K562 (cell line): ENCODE measurements around the gene CRYZL1. TPM values are rescaled to one million over a fixed set of nuclear protein-coding genes. Genes with fewer than 3 reads are reported as not detected.

ENCODE experiments used
- ATAC-seq: fragments of 200-7000 bp; cut with Tn5 transposase; 3 replicates; pipeline ENCODE4 v1.9.1; 2020; ENCODE audit warnings: moderate library complexity
- BruUV-seq: library from RNA; stranded (reverse); fragments of 400-500 nt; replicated peaks from 2 replicates; lab custom pipeline; 2021; lab: Mats Ljungman, UMichigan
- CTCF ChIA-PET: fragments of 300-600 bp; formaldehyde crosslinking; extraction: SDS; loops from one replicate; lab custom pipeline; 2021; ENCODE audit warnings: low intra/inter-chr PET ratio; lab: Yijun Ruan, JAX
- POLR2A ChIA-PET: fragments of 300-600, 350-650 bp; sonication (Branson Sonifier 250); formaldehyde crosslinking; extraction: SDS; loops from one replicate; lab custom pipeline; 2021; ENCODE audit warnings: antibody characterized with exemption, inconsistent platforms; lab: Yijun Ruan, JAX
- DNase-seq, 4 experiments: peaks; one replicate each; pipeline versions ENCODE4 v3.0.0 to v3.0.0-alpha.2; 2011 to 2018; ENCODE audit warnings: low spot score in 3 of 4, mixed read lengths in 3 of 4; ENCODE audit errors: extremely low read depth in 1 of 4
- FAIRE-seq: peaks from 2 replicates; lab custom pipeline; 2011; peaks lifted over from hg19 to GRCh38; lab: Jason Lieb, UNC
- H2AFZ ChIP-seq: 2 replicates; pipeline ENCODE4 v1.6.0; 2011; ENCODE audit warnings: low read depth, low read length, control low read depth, inconsistent platforms
- H3K27ac ChIP-seq: fragments of 200-600 bp; 3 replicates; pipeline ENCODE4 v1.8.0; 2011; ENCODE audit warnings: low read depth, mild to moderate bottlenecking, control low read depth, inconsistent platforms, low read length, moderate library complexity, mixed read lengths; ENCODE audit errors: extremely low read depth
- H3K27me3 ChIP-seq, 2 experiments: fragments of 300-600 bp in 1 of 2; 2 replicates in 1 of 2; 3 replicates in 1 of 2; pipeline versions ENCODE4 v1.6.0 to v1.8.0; 2011; ENCODE audit warnings: inconsistent platforms in 2 of 2, low read length in 2 of 2, mild to moderate bottlenecking in 1 of 2, mixed read lengths in 1 of 2, moderate library complexity in 1 of 2; ENCODE audit not compliant: control insufficient read depth in 2 of 2, insufficient read depth in 2 of 2
- H3K36me3 ChIP-seq: fragments of 300-600 bp; 3 replicates; pipeline ENCODE4 v1.8.0; 2011; ENCODE audit warnings: mild to moderate bottlenecking, low read length, inconsistent platforms; ENCODE audit not compliant: control insufficient read depth, insufficient read depth
- H3K4me1 ChIP-seq, 2 experiments: fragments of 200-600 bp in 1 of 2; replicated peaks in 1 of 2; 2 replicates in 1 of 2; 3 replicates in 1 of 2; pipeline versions ENCODE4 v1.5.1 to v1.8.0; 2011; ENCODE audit warnings: inconsistent platforms in 2 of 2, low read length in 2 of 2, mild to moderate bottlenecking in 1 of 2, mixed read lengths in 1 of 2, moderate library complexity in 1 of 2; ENCODE audit not compliant: control insufficient read depth in 2 of 2, insufficient read depth in 2 of 2
- H3K4me2 ChIP-seq: 2 replicates; pipeline ENCODE4 v1.6.1; 2011; ENCODE audit warnings: low read length, control low read depth, inconsistent platforms, mixed read lengths; ENCODE audit not compliant: insufficient read depth
- H3K4me3 ChIP-seq: fragments of 200-600 bp; sonication (generic), shearing (Covaris generic); 2 replicates; pipeline ENCODE4 v1.5.1; 2016; ENCODE audit warnings: control low read depth, inconsistent platforms
- H3K79me2 ChIP-seq: fragments of 200-600 bp; 3 replicates; pipeline ENCODE4 v1.8.0; 2011; ENCODE audit warnings: low read length, inconsistent platforms; ENCODE audit not compliant: control insufficient read depth, insufficient read depth
- H3K9ac ChIP-seq, 2 experiments: 2 replicates each; pipeline versions ENCODE4 v1.6.0 to v1.6.1; 2011; ENCODE audit warnings: low read depth in 2 of 2, low read length in 2 of 2, control low read depth in 1 of 2, inconsistent platforms in 1 of 2, mild to moderate bottlenecking in 1 of 2, mixed read lengths in 1 of 2; ENCODE audit not compliant: insufficient read depth in 1 of 2
- H3K9me1 ChIP-seq: one replicate; pipeline ENCODE4 v1.6.0; 2011; ENCODE audit warnings: inconsistent platforms, mild to moderate bottlenecking, low read length, moderate library complexity; ENCODE audit not compliant: control insufficient read depth, insufficient read depth
- H3K9me3 ChIP-seq: replicated peaks from 2 replicates; pipeline ENCODE4 v1.5.1; 2011; ENCODE audit warnings: low read depth, low read length, inconsistent platforms; ENCODE audit not compliant: control insufficient read depth, insufficient read depth
- H4K20me1 ChIP-seq: replicated peaks from 2 replicates; pipeline ENCODE4 v1.6.1; 2011; ENCODE audit warnings: low read length, inconsistent platforms, mixed read lengths; ENCODE audit not compliant: control insufficient read depth, insufficient read depth
- CBFA2T2 ChIP-seq: fragments of 450-650 bp; conservative IDR thresholded peaks from 2 replicates; pipeline ENCODE4 v1.6.1; 2017; ENCODE audit warnings: mild to moderate bottlenecking
- HCFC1 ChIP-seq: IDR thresholded peaks from 2 replicates; pipeline ENCODE4 v1.6.1; 2012; ENCODE audit warnings: low read depth, low read length, improper control_type of control experiment
- L3MBTL2 ChIP-seq: fragments of 450-650 bp; IDR thresholded peaks from 2 replicates; pipeline ENCODE4 v1.6.1; 2016; ENCODE audit warnings: mild to moderate bottlenecking, moderate library complexity
- PCBP2 ChIP-seq: fragments of 200-400 bp; formaldehyde crosslinking; IDR thresholded peaks from 2 replicates; pipeline ENCODE4 v1.6.1; 2018; ENCODE audit warnings: low read length, low read depth, mild to moderate bottlenecking, moderate library complexity; ENCODE audit not compliant: poor library complexity, severe bottlenecking
- PRMT5 ChIP-seq: sonication (generic); formaldehyde crosslinking; IDR thresholded peaks from 2 replicates; pipeline ENCODE4 v1.5.0; 2020; ENCODE audit warnings: missing genetic modification reagents
- RAD51 ChIP-seq: fragments of 450-650 bp; IDR thresholded peaks from 2 replicates; pipeline ENCODE4 v1.7.1; 2016; ENCODE audit warnings: low read depth, mild to moderate bottlenecking, borderline replicate concordance
- RREB1 ChIP-seq: fragments of 250-450 bp; sonication (Bioruptor Pico); IDR thresholded peaks from 2 replicates; pipeline ENCODE4 v1.4.0; 2020
- THRB ChIP-seq: fragments of 450-650 bp; formaldehyde crosslinking; conservative IDR thresholded peaks from 2 replicates; pipeline ENCODE4 v1.4.0; 2022; ENCODE audit warnings: mild to moderate bottlenecking, missing genetic modification characterization
- TOE1 ChIP-seq, 2 experiments: fragments of 450-650 bp in 1 of 2; sonication (generic) in 1 of 2; formaldehyde crosslinking in 1 of 2; IDR thresholded peaks; 2 replicates each; pipeline versions ENCODE4 v1.7.1 to v1.8.0; 2016 to 2022; ENCODE audit warnings: borderline replicate concordance in 2 of 2, mild to moderate bottlenecking in 2 of 2, antibody characterized with exemption in 1 of 2, inconsistent platforms in 1 of 2, low read depth in 1 of 2, missing genetic modification reagents in 1 of 2, moderate library complexity in 1 of 2
- USF2 ChIP-seq: sonication (generic); formaldehyde crosslinking; IDR thresholded peaks from 2 replicates; pipeline ENCODE4 v1.5.0; 2020; ENCODE audit warnings: missing genetic modification reagents
- ZNF551 ChIP-seq: fragments of 250-450 bp; sonication (Bioruptor Pico); IDR thresholded peaks from 2 replicates; pipeline ENCODE4 v1.5.0; 2021; ENCODE audit warnings: mild to moderate bottlenecking, moderate library complexity
- ZNF695 ChIP-seq: fragments of 450-650 bp; formaldehyde crosslinking; IDR thresholded peaks from 2 replicates; pipeline ENCODE4 v1.4.0; 2020; ENCODE audit warnings: mild to moderate bottlenecking, moderate library complexity
- WGBS: fragments of 100-300 bp; shearing (Covaris generic); methylation state at CpG from one replicate; pipeline ENCODE4 v1.1.6; 2016; ENCODE audit warnings: low coverage, mixed read lengths; ENCODE audit not compliant: insufficient coverage; ENCODE audit errors: missing lambda C conversion rate; 5-methylcytosine and 5-hydroxymethylcytosine counted together
- in situ Hi-C: fragments of 300-500 bp; cut with MboI; formaldehyde crosslinking; loops from 4 replicates; pipeline ENCODE4 v1.15.0; 2018; ENCODE audit warnings: inconsistent platforms, mixed read lengths
- intact Hi-C: fragments of 100-400 bp; cut with micrococcal nuclease; formaldehyde crosslinking; loops from 2 replicates; pipeline ENCODE4 v1.14.2; 2022
- polyA plus RNA-seq, 8 experiments: library from polyadenylated mRNA; depleted of rRNA in 4 of 8; stranded (reverse) in 5 of 8; unstranded in 3 of 8; fragments of >200 nt; fragmentation: Nextera tagmentation in 2 of 8; fragmentation: Illumina TruSeq in 1 of 8; extraction: Ambion mirVana in 2 of 8; extraction: Trizol in 1 of 8; gene quantifications; 2 replicates each; pipeline versions ENCODE4 v1.2.1 to v1.2.3, GENCODE V29; 2011 to 2014; ENCODE audit warnings: inconsistent platforms in 1 of 8, missing spikeins in 1 of 8
- total RNA-seq, 7 experiments: library from RNA; depleted of rRNA in 6 of 7; stranded (reverse); fragments of >200 nt in 6 of 7; fragmentation: Illumina TruSeq in 2 of 7; extraction: Trizol in 2 of 7; gene quantifications; 2 replicates each; pipeline versions ENCODE4 v1.2.1 to v1.2.3, GENCODE V29; 2011 to 2021; ENCODE audit warnings: low replicate concordance in 1 of 7

The CRYZL1 gene
- total and polyA plus RNA-seq, 9 of the 15 experiments (the other 6 are each of a cell fraction or from before 2014, with no cell fraction given), result 19.9 to 98.2 (median 39.2) TPM

GRCh38 chr21:33680870-33681269 lies 39.3 kb upstream of the CRYZL1 start:
- ChIA-PET POLR2A (interaction anchor here (1.2 kb wide), 1 partner anchor 17 kb away, joined by 3 read pairs; no protein-coding TSS in a partner anchor), CTCF (no interaction called here)
- 0 out of 5 replicates have a peak, but pooled peaks cover 0 to 2% of the 10 kb centered on the region in 2 experiments for H3K27me3 ChIP-seq
- DNase-seq, result no peak
- H4K20me1 ChIP-seq, result no peaks in the 10 kb centered on the region
- intact Hi-C loops (no loop called here), in situ Hi-C loops (no loop called here)
- no peak overlapping the region for H2AFZ ChIP-seq
- no peaks in the 10 kb centered on the region for H3K9me3 ChIP-seq
- no peaks in the 10 kb centered on the region for H3K79me2 ChIP-seq
- ATAC-seq, result no peak
- no peak overlapping the region for H3K4me2 ChIP-seq
- H3K9ac ChIP-seq, result no peak overlapping the region
- no peaks in the 10 kb centered on the region for H3K9me1 ChIP-seq
- no TSS peak for BruUV-seq
- 20% methylated on average over 6 of the region's 6 CpGs for WGBS
- H3K27ac ChIP-seq, result no peak overlapping the region
- H3K4me1 ChIP-seq, result peaks cover 0 to 17% of the 10 kb centered on the region in 2 experiments; a peak in 3 of 5 replicates
- H3K36me3 ChIP-seq, result no peaks in the 10 kb centered on the region
- no peak for FAIRE-seq
- no peak overlapping the region for H3K4me3 ChIP-seq
- TF ChIP-seq PCBP2 (no peak), ZNF551 (CRISPR knock-in tag) (no peak), RREB1 (CRISPR knock-in tag) (no peak), USF2 (CRISPR knock-in tag) (peak; percentile 67), THRB (CRISPR knock-in tag) (no peak), RAD51 (peak; percentile 87), CBFA2T2 (0 out of 2 replicates have a peak, but pooled peaks have one; percentile 23), TOE1 (IDR thresholded peaks at IDR 0.05; ENCODE audit: borderline replicate concordance) (0 out of 2 replicates have a peak, but pooled peaks have one; percentile 43), TOE1 (CRISPR knock-in tag; IDR thresholded peaks at IDR 0.05; ENCODE audit: borderline replicate concordance, low read depth) (no peak), PRMT5 (no peak), L3MBTL2 (peak; percentile 71), HCFC1 (no peak), ZNF695 (no peak)
